Stomach (tissue), 9 donors: Measurements from ENCODE around the gene TP53TG5. TPM values are rescaled to one million over a fixed set of nuclear protein-coding genes. Genes with fewer than 3 reads are reported as not detected.
A peak's percentile ranks its signal among the peaks of the same experiment; 100 is the strongest.

ENCODE experiments used
- DNase-seq, 2 donors: peaks; one replicate each; pipeline versions ENCODE4 v3.0.0 to v3.0.0-alpha.2; 2013 to 2019
- H3K27ac ChIP-seq, 5 donors: fragments of 200-600 bp in 4 of 5; sonication (generic) in 4 of 5; one replicate each; pipeline ENCODE4 v1.5.1; 2013 to 2019; ENCODE audit warnings: mild to moderate bottlenecking in 1 of 5, moderate library complexity in 1 of 5
- H3K27me3 ChIP-seq, 3 donors: fragments of 200-600 bp; sonication (generic); one replicate each; pipeline ENCODE4 v1.5.1; 2017 to 2019; ENCODE audit warnings: mixed run types in 1 of 3
- H3K36me3 ChIP-seq, 4 donors: fragments of 200-600 bp; sonication (generic); 1 replicate in 3 of 4; 2 replicates in 1 of 4; pipeline ENCODE4 v1.5.1; 2016 to 2019
- H3K4me1 ChIP-seq, 4 donors: fragments of 200-600 bp; sonication (generic); one replicate each; pipeline ENCODE4 v1.5.1; 2016 to 2019
- H3K4me3 ChIP-seq, 4 donors: fragments of 200-600 bp; sonication (generic) in 3 of 4; one replicate each; pipeline ENCODE4 v1.5.1; 2016 to 2019; ENCODE audit warnings: mild to moderate bottlenecking in 1 of 4
- H3K9me3 ChIP-seq, 4 donors: fragments of 200-600 bp; sonication (generic); one replicate each; pipeline ENCODE4 v1.5.1; 2016 to 2019
- CTCF ChIP-seq, 7 experiments: fragments of 450-650 bp in 4 of 7; fragments of 200-600 bp in 3 of 7; sonication (generic) in 3 of 7; IDR thresholded peaks; one replicate each; pipeline ENCODE4 v1.5.1; 2016 to 2019; ENCODE audit warnings: antibody characterized with exemption in 7 of 7, control low read depth in 2 of 7, mild to moderate bottlenecking in 1 of 7
- EP300 ChIP-seq: sonication (generic); formaldehyde crosslinking; IDR thresholded peaks from one replicate; pipeline ENCODE4 v1.6.1; 2017; ENCODE audit warnings: antibody characterized with exemption
- POLR2A ChIP-seq, 4 donors: fragments of 450-650 bp; IDR thresholded peaks; one replicate each; pipeline ENCODE4 v1.6.1; 2016; ENCODE audit warnings: antibody characterized with exemption in 4 of 4, control low read depth in 2 of 4, mild to moderate bottlenecking in 1 of 4, moderate library complexity in 1 of 4
- POLR2AphosphoS5 ChIP-seq, 3 donors: sonication (generic); formaldehyde crosslinking; IDR thresholded peaks; one replicate each; pipeline ENCODE4 v1.6.1; 2016; ENCODE audit warnings: antibody characterized with exemption in 3 of 3
- WGBS, 5 donors: extraction: QIAGEN DNeasy Blood & Tissue Kit in 3 of 5; methylation state at CpG; one replicate each; pipeline versions ENCODE4 v1.1.5 to v1.1.7; 2013 to 2018; 5-methylcytosine and 5-hydroxymethylcytosine counted together
- intact Hi-C: fragments of 100-400 bp; cut with DNase I; formaldehyde crosslinking; loops from one replicate; pipeline ENCODE4 v1.15.1; 2023; ENCODE audit warnings: low total_unique reads
- polyA plus RNA-seq, 3 donors: library from polyadenylated mRNA; stranded (reverse); fragments of 200-250 nt; gene quantifications; one replicate each; pipeline ENCODE4 v1.2.3, GENCODE V29; 2013
- total RNA-seq, 5 donors: library from RNA; depleted of rRNA; stranded (reverse); fragments of >200 nt; gene quantifications; one replicate each; pipeline versions ENCODE4 v1.1.0 to v1.2.3, GENCODE V29; 2014 to 2016
- donor health status: healthy with polysubstance abuse.
- donor health status: Bipolar disorder and iron deficiency.
- donor health status: healthy.

Gene TP53TG5
- total and polyA plus RNA-seq, 8 donors = 0.12 to 0.33 TPM; not detected in 6

DNA sequence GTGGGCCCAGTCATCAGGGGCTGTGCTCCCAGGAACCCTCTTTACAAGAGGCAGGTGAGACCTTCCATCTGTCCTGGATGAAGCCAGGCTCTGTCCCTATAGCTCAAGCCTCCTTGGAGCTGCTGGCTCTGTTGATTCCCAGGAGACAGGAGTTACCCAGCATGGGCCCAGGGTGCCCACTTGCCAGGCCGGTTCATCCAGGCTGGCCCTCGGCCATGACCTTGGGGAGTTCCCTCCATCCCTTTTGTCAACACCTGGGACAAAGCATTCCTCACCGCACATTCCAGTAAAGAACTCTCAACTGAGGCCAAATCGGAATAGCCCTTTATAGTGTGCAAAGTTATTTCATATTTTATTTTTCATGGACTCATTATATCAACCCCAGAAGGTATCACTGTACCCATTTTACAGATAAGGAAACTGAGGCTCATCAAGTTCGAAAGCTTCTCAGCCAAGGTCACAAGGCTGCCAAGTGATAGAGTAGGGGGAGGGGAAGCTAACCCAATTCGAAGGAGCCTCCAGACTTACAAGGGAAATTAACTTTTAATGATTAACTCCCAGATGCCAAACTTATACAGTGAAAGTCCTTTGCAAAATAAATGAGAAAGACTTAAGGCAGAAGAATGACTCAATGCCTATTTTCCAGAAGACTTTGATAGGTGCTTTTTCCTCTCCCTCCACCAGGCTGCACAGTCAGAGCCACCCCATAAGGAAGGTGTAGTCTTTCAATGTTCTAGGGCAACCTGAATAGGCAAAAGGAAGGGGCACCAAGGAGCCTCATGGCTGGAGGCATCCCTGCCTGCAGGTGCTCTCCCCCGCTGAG is 48.4 kb downstream of the TP53TG5 start:
- Histone ChIP-seq H3K27me3 (no peaks in the 10 kb centered on the region), H3K9me3 (no peaks in the 10 kb centered on the region), H3K4me3 (no peak overlapping the region), H3K27ac (peak overlapping the region; percentile 19 to 63 (median 36)), H3K36me3 (peaks cover 68 to 100% (median 98%) of the 10 kb centered on the region in 4 donors), H3K4me1 (peaks cover 5 to 43% (median 29%) of the 10 kb centered on the region in 4 donors)
- intact Hi-C loops = no loop called here
- DNase-seq = peak in 1 of 2 donors; percentile 88
- TF ChIP-seq EP300 = no peak
- TF ChIP-seq POLR2A (IDR thresholded peaks at IDR 0.05) = no peak
- TF ChIP-seq CTCF (IDR thresholded peaks at IDR 0.05) = no peak
- peak in 1 of 3 donors; percentile 64 for TF ChIP-seq POLR2AphosphoS5 (IDR thresholded peaks at IDR 0.05)
- 43 to 65% (median 47%) methylated on average over 7 of the region's 7 CpGs for WGBS, 5 donors

- Histone ChIP-seq H3K27me3 (no peaks in the 10 kb centered on the region), H3K4me3 (no peak overlapping the region), H3K27ac (peak overlapping the region in 4 of 5 donors; percentile 35 to 63 (median 48)), H3K9me3 (no peaks in the 10 kb centered on the region), H3K36me3 (peaks cover 68 to 92% (median 90%) of the 10 kb centered on the region in 4 donors), H3K4me1 (peaks cover 5 to 46% (median 29%) of the 10 kb centered on the region in 4 donors)
- DNase-seq = no peak
- intact Hi-C loops = no loop called here
- WGBS, 5 donors = 69 to 91% (median 83%) methylated on average over 4 of the region's 4 CpGs
- TF ChIP-seq POLR2AphosphoS5 (IDR thresholded peaks at IDR 0.05) (no peak), CTCF (IDR thresholded peaks at IDR 0.05) (no peak), EP300 (no peak), POLR2A (IDR thresholded peaks at IDR 0.05) (no peak)
Measured at GRCh38 chr20:45328451-45328850, 49.7 kb downstream of the TP53TG5 start.

DNA sequence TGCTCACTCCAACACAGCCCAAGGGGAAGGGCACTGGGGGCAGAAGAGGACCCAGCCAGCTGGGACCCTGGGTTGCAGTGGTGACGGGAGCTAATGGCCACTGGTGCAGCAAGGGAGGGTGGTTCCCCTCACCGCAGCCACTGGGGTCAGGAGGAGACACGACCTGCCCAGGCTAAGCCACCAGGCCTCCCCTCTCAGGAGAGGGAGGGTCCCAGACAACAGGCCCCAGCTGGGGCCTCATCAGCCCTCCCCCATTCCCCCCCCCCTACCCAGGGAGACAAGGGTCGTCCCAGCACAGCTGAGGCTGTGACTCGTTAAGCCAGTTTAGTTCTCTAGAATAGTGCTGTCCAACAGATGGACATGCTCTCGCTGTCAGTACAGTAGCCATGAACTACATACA is 52.8 kb downstream of the TP53TG5 start:
- DNase-seq = no peak
- Histone ChIP-seq H3K9me3 (no peaks in the 10 kb centered on the region), H3K36me3 (peaks cover 39 to 61% (median 59%) of the 10 kb centered on the region in 4 donors), H3K27ac (peak overlapping the region in 4 of 5 donors; percentile 6 to 31 (median 24)), H3K4me1 (peaks cover 0 to 45% (median 16%) of the 10 kb centered on the region in 4 donors), H3K27me3 (no peaks in the 10 kb centered on the region), H3K4me3 (no peak overlapping the region)
- TF ChIP-seq EP300 (no peak), POLR2A (IDR thresholded peaks at IDR 0.05) (no peak), CTCF (IDR thresholded peaks at IDR 0.05) (no peak)
- 40 to 61% (median 55%) methylated on average over 3 to 6 of the region's 6 CpGs for WGBS, 5 donors
- intact Hi-C loops = no loop called here

GRCh38 chr20:45323731-45324130 is 54.4 kb downstream of the TP53TG5 start:
- H3K9me3 ChIP-seq = no peaks in the 10 kb centered on the region
- peaks cover 4 to 41% (median 7%) of the 10 kb centered on the region in 4 donors for H3K4me1 ChIP-seq
- TF ChIP-seq CTCF (IDR thresholded peaks at IDR 0.05) (no peak), POLR2AphosphoS5 (IDR thresholded peaks at IDR 0.05) (peak in 1 of 3 donors; percentile 3)
- H3K4me3 ChIP-seq = no peak overlapping the region
- H3K27me3 ChIP-seq = no peaks in the 10 kb centered on the region
- H3K36me3 ChIP-seq = peaks cover 28 to 45% (median 43%) of the 10 kb centered on the region in 4 donors
- peak overlapping the region in 3 of 5 donors; percentile 23 to 53 (median 31) for H3K27ac ChIP-seq
- DNase-seq = no peak
- intact Hi-C loops = no loop called here
